ENCODE data around the gene TSPAN9.

DNA sequence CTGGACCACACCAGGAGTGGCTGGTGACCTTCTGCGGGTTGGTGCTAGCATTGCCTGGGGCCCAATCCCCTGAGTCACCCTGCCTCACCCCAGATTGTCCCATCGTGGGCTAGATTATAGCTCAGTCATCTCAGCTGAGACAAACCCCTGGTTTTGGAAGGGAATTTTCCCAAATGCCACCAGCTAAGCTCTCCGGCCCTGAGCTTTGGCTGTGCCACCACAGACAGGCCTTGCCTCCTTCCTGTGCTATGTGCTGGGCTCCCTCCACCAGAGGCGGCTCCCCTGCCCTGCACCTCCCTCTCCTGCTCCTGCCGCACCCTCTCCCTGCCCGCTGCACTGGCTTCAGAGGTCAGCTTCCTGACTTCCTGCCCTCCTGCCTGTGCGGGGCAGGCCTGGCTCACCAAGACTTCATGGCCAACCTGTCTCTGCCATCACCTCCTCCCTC is 196.3 kb downstream of the TSPAN9 start:
- TF ChIP-seq, protein P1, sequence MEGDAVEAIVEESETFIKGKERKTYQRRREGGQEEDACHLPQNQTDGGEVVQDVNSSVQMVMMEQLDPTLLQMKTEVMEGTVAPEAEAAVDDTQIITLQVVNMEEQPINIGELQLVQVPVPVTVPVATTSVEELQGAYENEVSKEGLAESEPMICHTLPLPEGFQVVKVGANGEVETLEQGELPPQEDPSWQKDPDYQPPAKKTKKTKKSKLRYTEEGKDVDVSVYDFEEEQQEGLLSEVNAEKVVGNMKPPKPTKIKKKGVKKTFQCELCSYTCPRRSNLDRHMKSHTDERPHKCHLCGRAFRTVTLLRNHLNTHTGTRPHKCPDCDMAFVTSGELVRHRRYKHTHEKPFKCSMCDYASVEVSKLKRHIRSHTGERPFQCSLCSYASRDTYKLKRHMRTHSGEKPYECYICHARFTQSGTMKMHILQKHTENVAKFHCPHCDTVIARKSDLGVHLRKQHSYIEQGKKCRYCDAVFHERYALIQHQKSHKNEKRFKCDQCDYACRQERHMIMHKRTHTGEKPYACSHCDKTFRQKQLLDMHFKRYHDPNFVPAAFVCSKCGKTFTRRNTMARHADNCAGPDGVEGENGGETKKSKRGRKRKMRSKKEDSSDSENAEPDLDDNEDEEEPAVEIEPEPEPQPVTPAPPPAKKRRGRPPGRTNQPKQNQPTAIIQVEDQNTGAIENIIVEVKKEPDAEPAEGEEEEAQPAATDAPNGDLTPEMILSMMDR (IDR thresholded peaks at IDR 0.05 in 2 of 3, conservative IDR thresholded peaks at IDR 0.05 in 1 of 3; ENCODE audit: insufficient read depth in 2 of 3, low read depth in 1 of 3, low read length in 3 of 3), result no peak
- TF ChIP-seq E2F6 (IDR thresholded peaks at IDR 0.05; ENCODE audit: borderline replicate concordance in 1 of 2, extremely low read depth in 1 of 2, insufficient read depth in 1 of 2, insufficient read length in 1 of 2, low read depth in 1 of 2, low read length in 1 of 2, poor library complexity in 1 of 2, severe bottlenecking in 1 of 2), result no peak
- TF ChIP-seq ETV6 (IDR thresholded peaks at IDR 0.05; ENCODE audit: borderline replicate concordance in 1 of 2, low read depth in 2 of 2, low read length in 1 of 2), result no peak
- TF ChIP-seq ETV6 (CRISPR knock-in tag; IDR thresholded peaks at IDR 0.05; ENCODE audit: borderline replicate concordance), result no peak
- TF ChIP-seq POLR2A (conservative IDR thresholded peaks at IDR 0.05), result no peak
- TF ChIP-seq, protein P2, sequence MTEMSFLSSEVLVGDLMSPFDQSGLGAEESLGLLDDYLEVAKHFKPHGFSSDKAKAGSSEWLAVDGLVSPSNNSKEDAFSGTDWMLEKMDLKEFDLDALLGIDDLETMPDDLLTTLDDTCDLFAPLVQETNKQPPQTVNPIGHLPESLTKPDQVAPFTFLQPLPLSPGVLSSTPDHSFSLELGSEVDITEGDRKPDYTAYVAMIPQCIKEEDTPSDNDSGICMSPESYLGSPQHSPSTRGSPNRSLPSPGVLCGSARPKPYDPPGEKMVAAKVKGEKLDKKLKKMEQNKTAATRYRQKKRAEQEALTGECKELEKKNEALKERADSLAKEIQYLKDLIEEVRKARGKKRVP (CRISPR knock-in tag; IDR thresholded peaks at IDR 0.05), result no peak
- no peak for TF ChIP-seq BCOR (IDR thresholded peaks at IDR 0.05)
- TF ChIP-seq GABPA (tag; conservative IDR thresholded peaks at IDR 0.05; ENCODE audit: low read depth), result no peak
- no peak for TF ChIP-seq ZNF232 (CRISPR knock-in tag; IDR thresholded peaks at IDR 0.05)
- TF ChIP-seq SMAD3 (CRISPR knock-in tag; conservative IDR thresholded peaks at IDR 0.05), result no peak
- TF ChIP-seq MTF1 (CRISPR knock-in tag; IDR thresholded peaks at IDR 0.05; ENCODE audit: borderline replicate concordance), result no peak
- TF ChIP-seq ZNF436 (CRISPR knock-in tag; IDR thresholded peaks at IDR 0.05), result no peak
- TF ChIP-seq, protein P3, sequence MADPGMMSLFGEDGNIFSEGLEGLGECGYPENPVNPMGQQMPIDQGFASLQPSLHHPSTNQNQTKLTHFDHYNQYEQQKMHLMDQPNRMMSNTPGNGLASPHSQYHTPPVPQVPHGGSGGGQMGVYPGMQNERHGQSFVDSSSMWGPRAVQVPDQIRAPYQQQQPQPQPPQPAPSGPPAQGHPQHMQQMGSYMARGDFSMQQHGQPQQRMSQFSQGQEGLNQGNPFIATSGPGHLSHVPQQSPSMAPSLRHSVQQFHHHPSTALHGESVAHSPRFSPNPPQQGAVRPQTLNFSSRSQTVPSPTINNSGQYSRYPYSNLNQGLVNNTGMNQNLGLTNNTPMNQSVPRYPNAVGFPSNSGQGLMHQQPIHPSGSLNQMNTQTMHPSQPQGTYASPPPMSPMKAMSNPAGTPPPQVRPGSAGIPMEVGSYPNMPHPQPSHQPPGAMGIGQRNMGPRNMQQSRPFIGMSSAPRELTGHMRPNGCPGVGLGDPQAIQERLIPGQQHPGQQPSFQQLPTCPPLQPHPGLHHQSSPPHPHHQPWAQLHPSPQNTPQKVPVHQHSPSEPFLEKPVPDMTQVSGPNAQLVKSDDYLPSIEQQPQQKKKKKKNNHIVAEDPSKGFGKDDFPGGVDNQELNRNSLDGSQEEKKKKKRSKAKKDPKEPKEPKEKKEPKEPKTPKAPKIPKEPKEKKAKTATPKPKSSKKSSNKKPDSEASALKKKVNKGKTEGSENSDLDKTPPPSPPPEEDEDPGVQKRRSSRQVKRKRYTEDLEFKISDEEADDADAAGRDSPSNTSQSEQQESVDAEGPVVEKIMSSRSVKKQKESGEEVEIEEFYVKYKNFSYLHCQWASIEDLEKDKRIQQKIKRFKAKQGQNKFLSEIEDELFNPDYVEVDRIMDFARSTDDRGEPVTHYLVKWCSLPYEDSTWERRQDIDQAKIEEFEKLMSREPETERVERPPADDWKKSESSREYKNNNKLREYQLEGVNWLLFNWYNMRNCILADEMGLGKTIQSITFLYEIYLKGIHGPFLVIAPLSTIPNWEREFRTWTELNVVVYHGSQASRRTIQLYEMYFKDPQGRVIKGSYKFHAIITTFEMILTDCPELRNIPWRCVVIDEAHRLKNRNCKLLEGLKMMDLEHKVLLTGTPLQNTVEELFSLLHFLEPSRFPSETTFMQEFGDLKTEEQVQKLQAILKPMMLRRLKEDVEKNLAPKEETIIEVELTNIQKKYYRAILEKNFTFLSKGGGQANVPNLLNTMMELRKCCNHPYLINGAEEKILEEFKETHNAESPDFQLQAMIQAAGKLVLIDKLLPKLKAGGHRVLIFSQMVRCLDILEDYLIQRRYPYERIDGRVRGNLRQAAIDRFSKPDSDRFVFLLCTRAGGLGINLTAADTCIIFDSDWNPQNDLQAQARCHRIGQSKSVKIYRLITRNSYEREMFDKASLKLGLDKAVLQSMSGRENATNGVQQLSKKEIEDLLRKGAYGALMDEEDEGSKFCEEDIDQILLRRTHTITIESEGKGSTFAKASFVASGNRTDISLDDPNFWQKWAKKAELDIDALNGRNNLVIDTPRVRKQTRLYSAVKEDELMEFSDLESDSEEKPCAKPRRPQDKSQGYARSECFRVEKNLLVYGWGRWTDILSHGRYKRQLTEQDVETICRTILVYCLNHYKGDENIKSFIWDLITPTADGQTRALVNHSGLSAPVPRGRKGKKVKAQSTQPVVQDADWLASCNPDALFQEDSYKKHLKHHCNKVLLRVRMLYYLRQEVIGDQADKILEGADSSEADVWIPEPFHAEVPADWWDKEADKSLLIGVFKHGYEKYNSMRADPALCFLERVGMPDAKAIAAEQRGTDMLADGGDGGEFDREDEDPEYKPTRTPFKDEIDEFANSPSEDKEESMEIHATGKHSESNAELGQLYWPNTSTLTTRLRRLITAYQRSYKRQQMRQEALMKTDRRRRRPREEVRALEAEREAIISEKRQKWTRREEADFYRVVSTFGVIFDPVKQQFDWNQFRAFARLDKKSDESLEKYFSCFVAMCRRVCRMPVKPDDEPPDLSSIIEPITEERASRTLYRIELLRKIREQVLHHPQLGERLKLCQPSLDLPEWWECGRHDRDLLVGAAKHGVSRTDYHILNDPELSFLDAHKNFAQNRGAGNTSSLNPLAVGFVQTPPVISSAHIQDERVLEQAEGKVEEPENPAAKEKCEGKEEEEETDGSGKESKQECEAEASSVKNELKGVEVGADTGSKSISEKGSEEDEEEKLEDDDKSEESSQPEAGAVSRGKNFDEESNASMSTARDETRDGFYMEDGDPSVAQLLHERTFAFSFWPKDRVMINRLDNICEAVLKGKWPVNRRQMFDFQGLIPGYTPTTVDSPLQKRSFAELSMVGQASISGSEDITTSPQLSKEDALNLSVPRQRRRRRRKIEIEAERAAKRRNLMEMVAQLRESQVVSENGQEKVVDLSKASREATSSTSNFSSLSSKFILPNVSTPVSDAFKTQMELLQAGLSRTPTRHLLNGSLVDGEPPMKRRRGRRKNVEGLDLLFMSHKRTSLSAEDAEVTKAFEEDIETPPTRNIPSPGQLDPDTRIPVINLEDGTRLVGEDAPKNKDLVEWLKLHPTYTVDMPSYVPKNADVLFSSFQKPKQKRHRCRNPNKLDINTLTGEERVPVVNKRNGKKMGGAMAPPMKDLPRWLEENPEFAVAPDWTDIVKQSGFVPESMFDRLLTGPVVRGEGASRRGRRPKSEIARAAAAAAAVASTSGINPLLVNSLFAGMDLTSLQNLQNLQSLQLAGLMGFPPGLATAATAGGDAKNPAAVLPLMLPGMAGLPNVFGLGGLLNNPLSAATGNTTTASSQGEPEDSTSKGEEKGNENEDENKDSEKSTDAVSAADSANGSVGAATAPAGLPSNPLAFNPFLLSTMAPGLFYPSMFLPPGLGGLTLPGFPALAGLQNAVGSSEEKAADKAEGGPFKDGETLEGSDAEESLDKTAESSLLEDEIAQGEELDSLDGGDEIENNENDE (IDR thresholded peaks at IDR 0.05; ENCODE audit: low read depth, low read length), result no peak
- TF ChIP-seq CHD2 (IDR thresholded peaks at IDR 0.05; ENCODE audit: low read depth, low read length), result no peak
- no peak for TF ChIP-seq EZH2 (IDR thresholded peaks at IDR 0.05; ENCODE audit: borderline replicate concordance, low read depth, low read length)

Measured in K562 (cell line).